Amniotic epithelial cell (primary cell): ENCODE results near the gene GIPC2.
"Not testable (repeated sequence)": the region's sequence is repeated elsewhere in the genome, so short reads cannot be mapped to it uniquely, and the experiment has no call there.

Experiments used
- DNase-seq: peaks from one replicate; pipeline ENCODE4 v3.0.0-alpha.2; 2010; ENCODE audit warnings: low read depth

Gene GIPC2

GRCh38 chr1:78096017-78096416, 50.3 kb downstream of the GIPC2 start:
- peak; percentile 33 for DNase-seq

- no peak for DNase-seq
Observed at GRCh38 chr1:78096976-78097375, 51.2 kb downstream of the GIPC2 start.

DNA sequence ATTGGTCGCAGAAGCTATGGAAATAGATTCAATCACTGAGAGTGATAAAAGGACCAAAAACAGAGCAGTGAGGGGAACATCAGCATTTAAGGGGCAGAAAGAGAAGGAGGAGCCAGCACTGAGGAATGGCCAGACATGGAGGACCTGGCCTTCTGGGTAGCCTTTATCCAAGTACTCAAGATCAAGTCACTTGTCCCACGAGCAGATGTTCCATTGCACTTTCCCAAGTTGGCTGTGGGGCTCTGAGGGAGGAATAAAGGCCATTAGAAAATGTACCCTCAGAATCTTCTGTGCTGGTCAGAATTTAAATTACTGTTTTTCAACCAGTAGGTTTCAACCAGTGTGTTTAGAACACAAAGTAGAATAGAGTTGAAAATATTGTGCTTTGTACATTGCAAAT, 55.3 kb downstream of the GIPC2 start:
- DNase-seq, result no peak

GRCh38 chr1:78101514-78101913, 55.7 kb downstream of the GIPC2 start:
- peak; percentile 98 for DNase-seq

DNA sequence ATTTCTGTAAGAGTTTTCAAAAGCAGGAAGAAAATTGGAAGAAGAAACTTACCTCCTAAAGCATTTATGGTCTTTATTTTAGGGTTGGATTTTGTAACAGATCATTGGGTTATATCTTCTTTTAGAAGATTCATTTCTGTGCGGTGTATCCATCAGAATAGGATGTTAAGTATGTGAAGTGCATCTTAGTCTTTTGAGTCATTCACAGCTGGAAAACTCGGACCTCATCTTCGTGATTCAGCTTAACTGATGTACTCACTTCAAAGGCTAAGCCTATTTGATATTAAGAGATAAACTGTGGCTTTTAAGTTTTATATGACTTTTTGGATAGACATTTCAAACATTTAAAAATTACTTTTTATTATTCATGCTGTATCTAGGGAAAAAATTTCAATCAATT, 56.3 kb downstream of the GIPC2 start:
- DNase-seq, result peak; percentile 98

- no peak for DNase-seq
Observed at GRCh38 chr1:78102916-78103315, 57.1 kb downstream of the GIPC2 start.

- DNase-seq, result peak; percentile 22
Observed at GRCh38 chr1:78104322-78104721, 58.6 kb downstream of the GIPC2 start.

GRCh38 chr1:78109659-78110058, 63.9 kb downstream of the GIPC2 start:
- DNase-seq, result not testable (repeated sequence)

GRCh38 chr1:78113156-78113916, 67.6 kb downstream of the GIPC2 start:
- no peak for DNase-seq

DNA sequence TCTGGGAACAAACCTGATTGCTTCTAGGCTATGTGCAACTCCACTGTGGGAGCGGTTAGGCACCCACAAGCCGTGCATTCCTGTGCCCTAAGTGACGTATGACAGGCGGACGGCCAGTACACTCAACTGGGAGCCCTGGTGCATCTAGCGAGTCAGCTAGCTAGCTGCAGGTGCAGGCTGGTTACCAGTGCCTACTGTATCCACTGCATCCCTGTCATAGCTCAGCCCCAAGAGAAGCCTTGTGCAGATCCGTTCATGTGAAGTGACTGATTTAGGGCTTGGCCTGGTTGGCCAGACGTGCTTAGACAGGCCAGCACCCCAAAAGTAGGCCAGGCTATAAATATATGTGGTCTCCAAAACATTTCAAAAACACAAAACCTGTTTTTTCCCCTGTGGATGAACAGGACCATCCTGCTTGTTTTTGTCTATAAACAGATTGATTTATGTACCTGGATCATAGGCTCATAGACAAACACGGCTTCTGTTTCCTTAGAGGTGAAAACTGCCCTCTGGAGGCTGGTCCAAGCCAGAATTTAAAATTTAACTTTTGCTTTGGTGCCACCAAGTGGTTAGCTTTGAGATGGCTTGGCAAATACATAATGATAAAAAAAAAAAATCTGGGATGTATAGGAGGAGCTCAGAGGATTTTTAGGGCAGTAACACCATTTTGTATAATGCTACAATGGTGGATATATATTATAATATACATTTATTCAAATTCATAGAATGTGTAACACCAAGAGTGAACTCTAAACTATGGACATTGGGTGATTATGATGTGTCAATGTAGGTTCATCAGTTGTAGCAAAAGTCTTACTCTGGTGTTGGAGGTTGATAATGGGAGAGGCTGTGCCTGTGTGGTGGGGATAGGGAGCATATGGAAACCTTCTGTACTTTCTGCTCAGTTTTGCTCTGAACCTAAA, 68.5 kb downstream of the GIPC2 start:
- DNase-seq, result peak; percentile 79

DNA sequence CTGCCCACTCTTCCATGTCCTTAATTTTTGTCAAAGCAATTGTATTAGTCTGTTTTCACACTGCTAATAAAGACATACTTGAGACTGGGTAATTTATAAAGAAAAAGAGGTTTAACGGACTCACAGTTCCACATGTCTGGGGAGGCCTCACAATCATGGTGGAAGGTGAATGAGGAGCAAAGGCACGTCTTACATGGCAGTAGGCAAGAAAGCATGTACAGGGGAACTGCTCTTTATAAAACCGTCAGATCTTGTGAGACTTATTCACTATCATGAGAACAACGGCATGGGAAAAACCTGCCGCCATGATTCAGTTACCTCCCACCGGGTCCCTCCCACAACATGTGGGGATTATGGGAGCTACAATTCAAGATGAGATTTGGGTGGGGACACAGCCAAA, 74.7 kb downstream of the GIPC2 start:
- DNase-seq, result not testable (repeated sequence)

GRCh38 chr1:78121710-78122109, 75.9 kb downstream of the GIPC2 start:
- no peak for DNase-seq

- no peak for DNase-seq
Observed at GRCh38 chr1:78122389-78122788, 76.6 kb downstream of the GIPC2 start.

DNA sequence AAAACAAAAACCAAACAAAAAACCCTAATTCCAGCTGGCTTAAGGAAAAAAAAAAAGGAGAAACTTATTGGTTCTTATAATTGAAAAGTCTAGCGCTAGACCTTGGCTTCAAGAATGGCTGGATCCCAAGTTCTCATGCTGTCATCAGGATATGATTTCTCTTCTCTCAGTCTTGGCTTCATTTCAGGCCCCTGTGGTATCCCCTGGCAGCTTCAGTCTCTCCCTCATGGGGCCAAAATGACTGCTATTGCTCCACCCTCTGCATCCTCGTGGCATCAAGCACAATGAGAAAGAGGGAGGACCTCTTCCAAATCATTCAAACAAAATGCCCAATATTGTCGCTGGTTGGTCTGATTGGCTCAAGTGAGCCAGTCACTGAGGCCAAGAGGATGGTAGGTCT, 80.7 kb downstream of the GIPC2 start:
- peak; percentile 28 for DNase-seq

DNA sequence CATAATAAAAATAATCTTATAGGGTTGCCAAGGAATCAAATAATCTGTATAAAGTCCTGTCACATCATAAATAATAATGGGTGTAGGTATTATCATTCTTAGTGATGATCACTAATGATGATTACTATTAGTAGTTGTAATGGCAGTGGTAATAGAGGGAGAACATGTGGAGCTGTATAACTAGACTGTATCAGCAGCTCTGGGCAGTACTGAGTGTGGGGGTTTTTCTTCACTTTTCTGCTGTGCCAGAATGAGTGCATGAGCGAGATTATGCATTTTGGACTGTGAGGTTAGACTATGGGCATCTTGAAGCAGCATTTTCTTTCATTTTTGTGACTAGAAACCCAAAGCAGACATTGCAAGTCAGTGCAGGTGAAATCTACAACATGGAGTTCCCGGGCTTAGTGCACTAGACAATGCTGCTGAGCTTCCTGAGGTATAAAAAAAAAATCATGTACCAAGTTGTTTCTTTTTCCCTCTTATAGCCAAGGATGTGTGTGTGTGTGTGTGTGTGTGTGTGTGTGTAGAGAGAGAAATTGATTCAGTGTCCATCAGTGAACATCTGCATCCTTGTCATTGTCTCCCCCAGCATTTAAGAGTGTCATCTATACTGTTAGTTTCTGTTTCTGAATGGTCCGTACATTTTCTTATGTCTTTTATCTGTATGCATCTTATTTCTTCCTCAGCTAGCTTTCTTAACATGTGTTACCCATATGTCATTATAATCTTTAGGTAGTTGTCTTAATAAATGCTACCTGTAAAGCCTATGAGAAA, 86.6 kb downstream of the GIPC2 start:
- DNase-seq, result no peak

DNA sequence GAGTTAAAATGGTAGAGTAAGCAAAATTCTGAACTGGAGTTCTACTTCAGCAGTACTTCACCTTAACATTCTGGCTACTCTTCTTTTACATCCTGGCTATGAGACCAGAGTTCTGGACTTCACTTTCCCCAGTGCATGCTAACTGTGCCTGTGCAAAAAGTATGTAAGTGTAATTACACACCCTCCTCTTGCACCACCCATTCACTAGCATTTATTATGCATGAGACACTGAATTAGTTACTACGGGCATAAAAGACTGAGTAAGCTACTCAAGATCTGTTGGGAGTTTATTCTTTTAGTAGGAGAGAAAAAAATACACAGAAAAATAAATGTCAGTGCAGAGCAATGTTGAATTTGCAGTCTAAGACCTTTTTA, 87.2 kb downstream of the GIPC2 start:
- no peak for DNase-seq

DNA sequence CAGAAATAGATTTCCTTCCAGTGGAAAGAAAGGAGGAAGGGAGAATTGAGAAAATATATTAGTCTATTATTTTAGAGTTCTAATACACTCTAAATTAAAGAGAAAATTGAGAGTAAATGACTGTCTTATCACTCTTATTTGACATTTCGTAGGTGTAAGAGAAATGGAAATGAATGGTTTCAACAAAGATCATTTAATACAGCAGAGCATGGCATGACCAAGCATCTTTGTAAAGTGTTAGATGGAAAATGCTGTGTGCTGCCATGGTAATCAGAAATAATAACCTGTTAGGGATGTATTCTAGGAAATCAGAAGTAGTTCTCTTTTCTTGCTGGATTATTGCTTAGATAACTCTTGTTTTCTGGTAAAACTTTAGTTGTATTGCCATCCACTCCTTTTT, 90.9 kb downstream of the GIPC2 start:
- no peak for DNase-seq

DNA sequence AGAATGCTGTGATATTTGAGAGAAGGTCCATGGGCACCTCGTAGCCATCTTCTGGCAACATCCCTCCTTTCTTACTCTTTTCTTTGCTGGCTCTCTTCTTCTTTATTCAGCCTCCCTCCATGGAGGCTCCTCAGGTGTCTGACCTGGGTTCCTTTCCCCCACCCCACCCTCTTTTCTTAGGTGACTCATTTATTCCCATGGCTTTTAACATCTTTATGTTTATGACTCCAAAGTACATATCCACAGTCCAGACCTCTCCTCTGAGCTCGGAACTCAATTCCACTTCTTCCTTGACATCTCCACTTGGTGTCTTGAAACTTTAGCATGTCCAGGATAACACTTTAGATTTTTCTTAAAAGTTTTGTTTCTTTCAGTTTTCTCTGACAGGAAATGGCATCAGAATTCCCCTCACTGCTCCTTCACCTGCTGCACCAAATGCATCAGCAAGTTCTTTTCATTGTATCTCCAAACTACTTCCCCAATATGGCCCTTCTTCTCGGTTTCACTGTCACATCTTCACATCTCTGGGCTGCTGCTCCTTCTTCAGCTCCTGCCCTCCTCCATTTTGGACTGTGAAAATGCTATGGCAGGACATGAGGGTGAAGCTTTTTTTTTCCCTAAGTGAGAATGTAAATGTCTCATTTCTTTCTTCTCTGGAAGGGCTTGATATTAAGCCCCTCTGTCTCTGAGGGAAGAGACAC, 95.9 kb downstream of the GIPC2 start:
- DNase-seq, result no peak

DNA sequence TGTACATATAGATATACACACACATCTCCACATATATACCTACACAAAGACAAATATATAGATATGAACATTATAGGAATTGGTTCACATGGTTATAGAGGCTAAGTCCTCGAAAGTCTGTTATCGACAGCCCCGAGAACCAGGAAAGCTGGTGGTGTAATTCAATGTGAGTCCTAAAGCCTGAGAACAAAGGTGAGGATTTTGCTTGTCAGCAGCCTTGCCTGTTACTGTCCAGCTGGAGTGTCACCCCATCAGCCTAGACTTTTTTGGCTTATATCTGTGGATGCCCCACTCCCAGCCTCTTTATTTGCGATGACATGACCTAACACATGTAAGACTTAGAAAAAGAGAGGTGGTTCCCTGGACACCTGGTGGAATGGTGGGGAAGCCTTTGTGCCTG, 97.0 kb downstream of the GIPC2 start:
- DNase-seq, result no peak

DNA sequence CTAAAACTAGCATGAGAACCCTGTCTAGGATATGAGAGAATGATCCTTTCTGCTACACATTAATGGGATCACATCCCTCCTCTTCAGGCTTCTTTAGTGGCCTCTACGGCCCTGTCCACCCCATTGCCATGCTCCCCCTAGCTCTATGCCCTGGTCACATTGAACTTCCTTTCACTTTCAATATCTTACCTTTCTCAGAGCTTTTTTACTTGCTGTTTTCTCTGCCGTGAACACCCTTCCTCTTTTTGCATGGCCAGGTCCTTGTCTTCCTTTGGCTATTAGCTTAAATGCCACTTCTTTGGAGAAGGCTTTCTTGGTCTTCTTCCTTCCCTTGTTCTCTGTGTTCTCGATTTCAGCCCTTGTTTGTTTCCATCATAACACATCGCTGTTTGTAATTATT, 97.4 kb downstream of the GIPC2 start:
- DNase-seq, result no peak

GRCh38 chr1:78143673-78144072, 97.9 kb downstream of the GIPC2 start:
- DNase-seq, result no peak

GRCh38 chr1:78145105-78145580, 99.4 kb downstream of the GIPC2 start:
- peak; percentile 76 for DNase-seq
